NB4 (cell line): ENCODE results near the gene CGB1.

Experiments used
- CTCF ChIP-seq: IDR thresholded peaks from one replicate; pipeline ENCODE4 v1.5.1; 2012; ENCODE audit warnings: low read depth, low read length
- MYC ChIP-seq: IDR thresholded peaks from 2 replicates; pipeline ENCODE4 v1.6.1; 2011; ENCODE audit warnings: low read depth, low read length
- TF ChIP-seq, protein P1 (sequence below): IDR thresholded peaks from 2 replicates; pipeline ENCODE4 v1.6.1; 2011; ENCODE audit warnings: low read depth, low read length

DNA sequence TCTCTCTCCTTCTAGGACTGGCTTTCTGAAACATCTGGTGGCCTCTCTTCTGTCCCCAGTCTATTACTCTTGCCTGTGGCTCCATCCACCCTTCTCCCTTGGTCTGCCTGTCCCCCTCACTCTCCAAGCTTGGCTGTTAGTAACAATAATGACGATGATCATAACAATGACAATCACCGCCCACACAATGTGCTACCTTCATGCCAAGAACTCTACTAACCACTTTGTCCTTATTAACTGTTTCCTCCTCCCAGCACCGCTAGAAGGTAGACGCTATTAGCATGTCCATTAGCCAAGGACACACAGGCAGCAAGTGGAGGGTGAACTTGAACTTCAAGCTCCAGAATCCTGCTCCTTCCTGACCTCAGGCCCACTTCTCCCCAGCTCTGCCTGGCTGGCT is 46.3 kb downstream of the CGB1 start:
- TF ChIP-seq CTCF = no peak
- no peak for TF ChIP-seq MYC
- TF ChIP-seq, protein P1, sequence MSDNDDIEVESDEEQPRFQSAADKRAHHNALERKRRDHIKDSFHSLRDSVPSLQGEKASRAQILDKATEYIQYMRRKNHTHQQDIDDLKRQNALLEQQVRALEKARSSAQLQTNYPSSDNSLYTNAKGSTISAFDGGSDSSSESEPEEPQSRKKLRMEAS = no peak
